Measurements from ENCODE around the gene ERBB2.

DNA sequence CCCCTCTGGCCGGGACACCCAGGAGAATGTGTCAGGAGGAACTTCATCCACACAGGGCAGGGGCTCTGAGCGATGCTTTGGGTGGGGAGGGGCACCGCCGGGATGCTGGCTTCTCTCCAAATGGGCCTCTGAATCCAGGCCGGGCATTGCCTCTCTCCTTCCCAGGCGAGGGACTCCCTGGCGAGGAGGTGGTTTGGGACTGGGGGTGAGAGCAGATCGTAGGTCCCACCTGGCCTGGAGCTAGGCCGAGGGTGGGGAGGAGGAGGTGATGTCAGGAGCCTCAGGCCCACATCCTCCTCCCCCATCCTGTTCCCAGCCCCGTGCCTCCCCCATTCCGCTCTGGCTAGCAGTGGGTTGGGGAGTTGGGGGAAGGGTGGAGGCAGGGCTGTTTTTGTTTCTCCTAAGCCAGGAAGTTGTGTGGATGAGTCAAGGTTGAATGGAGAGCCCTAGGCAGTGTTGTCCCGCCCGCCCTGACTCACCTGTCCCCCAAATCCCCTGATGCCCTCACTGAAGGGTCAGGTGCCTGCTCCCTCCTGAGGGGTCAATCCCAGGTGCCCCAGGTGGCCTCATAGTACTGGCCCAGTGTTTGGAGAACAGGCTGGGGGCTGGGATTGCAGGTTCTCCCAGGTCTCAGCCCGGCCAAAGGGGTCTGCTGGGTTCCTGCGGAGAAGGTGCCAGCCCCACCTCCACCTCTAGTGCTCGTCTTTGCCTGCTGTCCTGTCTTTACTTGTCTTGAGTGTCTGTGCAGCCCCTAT, 40.7 kb downstream of the ERBB2 start:
- no peak for TF ChIP-seq EZH2phosphoT487 (IDR thresholded peaks at IDR 0.05; ENCODE audit: insufficient read depth, low read depth)
- TF ChIP-seq EZH2 (IDR thresholded peaks at IDR 0.05; ENCODE audit: insufficient read depth, poor library complexity, severe bottlenecking): no peak

Measured in GM23248 (cell line).